Breast epithelium (tissue), 4 donors: ENCODE results near the gene DAPK3. TPM values are rescaled to one million over a fixed set of nuclear protein-coding genes. Genes with fewer than 3 reads are reported as not detected.
A peak's percentile ranks its signal among the peaks of the same experiment; 100 is the strongest.

Experiments
- DNase-seq, 2 donors: peaks; one replicate each; pipeline ENCODE4 v3.0.0-alpha.2; 2019; ENCODE audit warnings: low spot score in 2 of 2
- H3K27ac ChIP-seq, 2 donors: fragments of 200-600 bp; sonication (generic) in 1 of 2; one replicate each; pipeline ENCODE4 v1.5.1; 2016 to 2019; ENCODE audit warnings: mild to moderate bottlenecking in 1 of 2
- H3K27me3 ChIP-seq, 2 donors: fragments of 200-600 bp; sonication (generic) in 1 of 2; one replicate each; pipeline versions ENCODE4 v1.5.1 to v1.6.0; 2017 to 2019; ENCODE audit warnings: control low read depth in 1 of 2, mild to moderate bottlenecking in 1 of 2
- H3K36me3 ChIP-seq: fragments of 200-600 bp; one replicate; pipeline ENCODE4 v1.5.1; 2019
- H3K4me1 ChIP-seq, 2 donors: fragments of 200-600 bp; sonication (generic); one replicate each; pipeline ENCODE4 v1.5.1; 2016 to 2019; ENCODE audit warnings: control low read depth in 1 of 2
- H3K4me3 ChIP-seq, 3 donors: fragments of 200-600 bp; sonication (generic); 1 replicate in 2 of 3; 2 replicates in 1 of 3; pipeline ENCODE4 v1.5.1; 2016 to 2019; ENCODE audit warnings: mild to moderate bottlenecking in 3 of 3, moderate library complexity in 2 of 3
- H3K9me3 ChIP-seq, 2 donors: fragments of 200-600 bp; sonication (generic) in 1 of 2; one replicate each; pipeline ENCODE4 v1.5.1; 2016 to 2019; ENCODE audit warnings: control low read depth in 1 of 2
- CTCF ChIP-seq, 3 donors: fragments of 450-650 bp; IDR thresholded peaks; one replicate each; pipeline ENCODE4 v1.5.1; 2016 to 2017; ENCODE audit warnings: antibody characterized with exemption in 3 of 3, mild to moderate bottlenecking in 3 of 3, moderate library complexity in 3 of 3
- POLR2A ChIP-seq: fragments of 450-650 bp; IDR thresholded peaks from one replicate; pipeline ENCODE4 v1.6.1; 2016; ENCODE audit warnings: antibody characterized with exemption, mild to moderate bottlenecking, moderate library complexity
- POLR2AphosphoS5 ChIP-seq, 3 donors: sonication (generic); formaldehyde crosslinking; IDR thresholded peaks; one replicate each; pipeline ENCODE4 v1.6.1; 2017; ENCODE audit warnings: antibody characterized with exemption in 3 of 3
- intact Hi-C: fragments of 100-400 bp; cut with DNase I; formaldehyde crosslinking; loops from one replicate; pipeline ENCODE4 v1.15.1; 2023; ENCODE audit warnings: low total_unique reads
- total RNA-seq, 3 donors: library from RNA; depleted of rRNA; stranded (reverse); fragments of >200 nt; gene quantifications; one replicate each; pipeline ENCODE4 v1.1.0, GENCODE V29; 2016

Gene DAPK3
- total RNA-seq, 3 donors from 2014 or later = 60.3 to 68.6 (median 62.6) TPM

- DNase-seq = no peak
- intact Hi-C loops = no loop called here
- H3K4me1 ChIP-seq = no peaks in the 10 kb centered on the region
- TF ChIP-seq POLR2AphosphoS5 (IDR thresholded peaks at IDR 0.05) (no peak), CTCF (IDR thresholded peaks at IDR 0.05) (no peak), POLR2A (no peak)
- H3K4me3 ChIP-seq = no peak overlapping the region
- no peaks in the 10 kb centered on the region for H3K9me3 ChIP-seq
- no peaks in the 10 kb centered on the region for H3K27me3 ChIP-seq
- H3K27ac ChIP-seq = no peak overlapping the region
- H3K36me3 ChIP-seq = no peaks in the 10 kb centered on the region
Measured at GRCh38 chr19:3995607-3996006, 24.7 kb upstream of the DAPK3 start.

GRCh38 chr19:3990815-3991117 is 19.9 kb upstream of the DAPK3 start:
- TF ChIP-seq POLR2A (no peak), CTCF (IDR thresholded peaks at IDR 0.05) (no peak), POLR2AphosphoS5 (IDR thresholded peaks at IDR 0.05) (no peak)
- no peak for DNase-seq
- intact Hi-C loops = no loop called here
- peaks cover 7 to 15% of the 10 kb centered on the region in 2 donors for H3K4me1 ChIP-seq
- H3K36me3 ChIP-seq = no peaks in the 10 kb centered on the region
- H3K27ac ChIP-seq = no peak overlapping the region
- no peaks in the 10 kb centered on the region for H3K9me3 ChIP-seq
- no peaks in the 10 kb centered on the region for H3K27me3 ChIP-seq
- H3K4me3 ChIP-seq = no peak overlapping the region

GRCh38 chr19:3987619-3988371 is 16.9 kb upstream of the DAPK3 start:
- Histone ChIP-seq H3K27ac (no peak overlapping the region), H3K4me1 (peaks cover 17 to 30% of the 10 kb centered on the region in 2 donors), H3K27me3 (no peaks in the 10 kb centered on the region), H3K9me3 (no peaks in the 10 kb centered on the region), H3K4me3 (peak overlapping the region in 2 of 3 donors; percentile 44 to 96), H3K36me3 (peaks cover 6% of the 10 kb centered on the region)
- peak; percentile 76 to 79 for DNase-seq
- peak; percentile 55 to 86 (median 72) for TF ChIP-seq CTCF (IDR thresholded peaks at IDR 0.05)
- no peak for TF ChIP-seq POLR2A
- TF ChIP-seq POLR2AphosphoS5 (IDR thresholded peaks at IDR 0.05) = no peak
- intact Hi-C loops = no loop called here

- peaks cover 16% of the 10 kb centered on the region for H3K36me3 ChIP-seq
- TF ChIP-seq POLR2AphosphoS5 (IDR thresholded peaks at IDR 0.05) (no peak), POLR2A (no peak), CTCF (IDR thresholded peaks at IDR 0.05) (peak in 2 of 3 donors; percentile 54 to 57)
- H3K9me3 ChIP-seq = no peaks in the 10 kb centered on the region
- peak in 1 of 2 donors; percentile 38 for DNase-seq
- peaks cover 17 to 32% of the 10 kb centered on the region in 2 donors for H3K4me1 ChIP-seq
- peak overlapping the region; percentile 96 to 98 (median 97) for H3K4me3 ChIP-seq
- H3K27me3 ChIP-seq = no peaks in the 10 kb centered on the region
- H3K27ac ChIP-seq = peak overlapping the region; percentile 98 to 99
- intact Hi-C loops = no loop called here
Measured at GRCh38 chr19:3986260-3987041, 15.6 kb upstream of the DAPK3 start.
